Measurements from ENCODE around the gene SMAD5.

Gene SMAD5

GRCh38 chr5:136225796-136226195 lies 93.2 kb downstream of the SMAD5 start (continued):
- TF ChIP-seq ZNF645 (tag by site-specific recombination; IDR thresholded peaks at IDR 0.05), result no peak

GRCh38 chr5:136226401-136226800 lies 93.8 kb downstream of the SMAD5 start:
- Histone ChIP-seq H3K27ac (ENCODE audit: extremely low read depth, low read depth, low read length) (no peak overlapping the region), H3K4me3 (ENCODE audit: low read depth, low read length) (no peak overlapping the region), H3K4me1 (ENCODE audit: control insufficient read depth, insufficient read depth, low read length) (no peaks in the 10 kb centered on the region), H3K36me3 (ENCODE audit: control insufficient read depth in 2 of 2, insufficient read depth in 1 of 2, low read length in 2 of 2) (no peaks in the 10 kb centered on the region), H3K9me3 (ENCODE audit: control insufficient read depth, insufficient read depth, low read depth, low read length) (no peaks in the 10 kb centered on the region)
- ChIA-PET POLR2A (no interaction called here), CTCF (interaction anchor here (1.1 to 1.5 kb wide), 3 partner anchors 14 to 347 kb away, joined by 3 to 5 read pairs (median 3); no protein-coding TSS in a partner anchor)
- TF ChIP-seq CTCF (tag by site-specific recombination; IDR thresholded peaks at IDR 0.05) (no peak), ZNF514 (tag by site-specific recombination; IDR thresholded peaks at IDR 0.05) (no peak), ZNF121 (tag by site-specific recombination; IDR thresholded peaks at IDR 0.05) (no peak), ZSCAN4 (tag by site-specific recombination; IDR thresholded peaks at IDR 0.05) (no peak), ZSCAN16 (tag by site-specific recombination; IDR thresholded peaks at IDR 0.05) (no peak), ZNF280D (tag by site-specific recombination; IDR thresholded peaks at IDR 0.05) (no peak), ZNF792 (tag by site-specific recombination; IDR thresholded peaks at IDR 0.05) (no peak), ZNF843 (tag by site-specific recombination; IDR thresholded peaks at IDR 0.05) (no peak), PBX3 (CRISPR knock-in tag; IDR thresholded peaks at IDR 0.05) (no peak)

GRCh38 chr5:136228136-136228757 lies 95.6 kb downstream of the SMAD5 start:
- H3K4me3 ChIP-seq (ENCODE audit: low read depth, low read length), result no peak overlapping the region
- H3K36me3 ChIP-seq (ENCODE audit: control insufficient read depth in 2 of 2, insufficient read depth in 1 of 2, low read length in 2 of 2), result no peaks in the 10 kb centered on the region
- ChIA-PET CTCF (interaction anchor here (0.6 to 0.7 kb wide), 2 partner anchors 21 to 25 kb away, joined by 3 to 4 read pairs; no protein-coding TSS in a partner anchor), POLR2A (no interaction called here)
- H3K27ac ChIP-seq (ENCODE audit: extremely low read depth, low read depth, low read length), result no peak overlapping the region
- no peaks in the 10 kb centered on the region for H3K9me3 ChIP-seq (ENCODE audit: control insufficient read depth, insufficient read depth, low read depth, low read length)
- no peaks in the 10 kb centered on the region for H3K4me1 ChIP-seq (ENCODE audit: control insufficient read depth, insufficient read depth, low read length)
- TF ChIP-seq ZFP41 (tag by site-specific recombination; IDR thresholded peaks at IDR 0.05; ENCODE audit: borderline replicate concordance), result no peak
- no peak for TF ChIP-seq ZNF140 (tag by site-specific recombination; IDR thresholded peaks at IDR 0.05)
- TF ChIP-seq KLF7 (tag by site-specific recombination; IDR thresholded peaks at IDR 0.05; ENCODE audit: borderline replicate concordance), result no peak
- TF ChIP-seq ZNF354C (tag by site-specific recombination; IDR thresholded peaks at IDR 0.05; ENCODE audit: borderline replicate concordance, low read depth), result no peak
- TF ChIP-seq ZSCAN18 (tag by site-specific recombination; IDR thresholded peaks at IDR 0.05), result no peak
- no peak for TF ChIP-seq ZNF274 (IDR thresholded peaks at IDR 0.05; ENCODE audit: low read length)
- TF ChIP-seq ZNF274 (tag by site-specific recombination; IDR thresholded peaks at IDR 0.05; ENCODE audit: borderline replicate concordance), result no peak
- no peak for TF ChIP-seq OVOL3 (tag by site-specific recombination; IDR thresholded peaks at IDR 0.05)
- no peak for TF ChIP-seq AEBP2 (tag by site-specific recombination; IDR thresholded peaks at IDR 0.05; ENCODE audit: borderline replicate concordance)
- TF ChIP-seq ZNF645 (tag by site-specific recombination; IDR thresholded peaks at IDR 0.05), result no peak

Data from HEK293 (cell line).